Mesenchymal stem cell (in vitro differentiated cells and primary cell): ENCODE data around the gene ATRNL1.

ENCODE experiments used
- DNase-seq: peaks from one replicate; pipeline ENCODE4 v3.0.0-alpha.2; 2013
- H2AFZ ChIP-seq: one replicate; pipeline ENCODE4 v1.6.1; 2013; ENCODE audit warnings: low read depth, mild to moderate bottlenecking, control low read depth, inconsistent platforms, low read length, moderate library complexity
- H2AK5ac ChIP-seq: 2 replicates; pipeline ENCODE4 v1.6.1; 2013; ENCODE audit warnings: low read length, moderate library complexity, mild to moderate bottlenecking, inconsistent platforms; ENCODE audit not compliant: severe bottlenecking
- H2BK120ac ChIP-seq: one replicate; pipeline ENCODE4 v1.6.1; 2013; ENCODE audit warnings: low read depth, mild to moderate bottlenecking, inconsistent platforms, low read length, moderate library complexity
- H2BK12ac ChIP-seq, 2 experiments: one replicate each; pipeline ENCODE4 v1.6.1; 2013; ENCODE audit warnings: inconsistent platforms in 2 of 2, low read length in 2 of 2, mild to moderate bottlenecking in 2 of 2, moderate library complexity in 2 of 2, control low read depth in 1 of 2
- H2BK15ac ChIP-seq: one replicate; pipeline ENCODE4 v1.6.1; 2013; ENCODE audit warnings: mild to moderate bottlenecking, low read depth, inconsistent platforms; ENCODE audit not compliant: poor library complexity, severe bottlenecking
- H2BK5ac ChIP-seq: 2 replicates; pipeline ENCODE4 v1.6.1; 2013; ENCODE audit warnings: low read depth, mild to moderate bottlenecking, low read length, control low read depth, inconsistent platforms; ENCODE audit not compliant: poor library complexity, severe bottlenecking
- H3K14ac ChIP-seq, 2 experiments: one replicate each; pipeline ENCODE4 v1.6.1; 2013; ENCODE audit warnings: inconsistent platforms in 2 of 2, low read length in 2 of 2, control low read depth in 1 of 2, mild to moderate bottlenecking in 1 of 2, moderate library complexity in 1 of 2
- H3K18ac ChIP-seq, 2 experiments: one replicate each; pipeline ENCODE4 v1.6.1; 2013; ENCODE audit warnings: inconsistent platforms in 2 of 2, low read length in 2 of 2, control low read depth in 1 of 2, low read depth in 1 of 2, mild to moderate bottlenecking in 1 of 2
- H3K23ac ChIP-seq, 2 experiments: one replicate each; pipeline ENCODE4 v1.6.1; 2013; ENCODE audit warnings: inconsistent platforms in 2 of 2, low read length in 2 of 2, mild to moderate bottlenecking in 2 of 2, moderate library complexity in 2 of 2, control low read depth in 1 of 2
- H3K27ac ChIP-seq: 2 replicates; pipeline ENCODE4 v1.5.1; 2013; ENCODE audit warnings: mild to moderate bottlenecking, moderate library complexity, low read length, control low read depth, inconsistent platforms; ENCODE audit not compliant: poor library complexity, severe bottlenecking
- H3K27me3 ChIP-seq, 2 experiments: 2 replicates each; pipeline versions ENCODE4 v1.6.1 to v1.7.0; 2013; ENCODE audit warnings: low read length in 2 of 2, mild to moderate bottlenecking in 2 of 2, moderate library complexity in 2 of 2, control low read depth in 1 of 2, inconsistent platforms in 1 of 2; ENCODE audit not compliant: control insufficient read depth in 1 of 2, insufficient read depth in 1 of 2
- H3K36me3 ChIP-seq, 2 experiments: 2 replicates each; pipeline versions ENCODE4 v1.6.1 to v1.7.0; 2013; ENCODE audit warnings: low read length in 2 of 2, control low read depth in 1 of 2, inconsistent platforms in 1 of 2, low read depth in 1 of 2, mild to moderate bottlenecking in 1 of 2; ENCODE audit not compliant: insufficient read depth in 2 of 2, control insufficient read depth in 1 of 2
- H3K4ac ChIP-seq, 2 experiments: one replicate each; pipeline ENCODE4 v1.6.1; 2013; ENCODE audit warnings: inconsistent platforms in 2 of 2, low read length in 2 of 2, mild to moderate bottlenecking in 2 of 2, moderate library complexity in 2 of 2, control low read depth in 1 of 2, low read depth in 1 of 2
- H3K4me1 ChIP-seq: 2 replicates; pipeline ENCODE4 v1.6.1; 2013; ENCODE audit warnings: low read depth, low read length, control low read depth; ENCODE audit not compliant: control insufficient read depth, insufficient read depth
- H3K4me2 ChIP-seq: 2 replicates; pipeline ENCODE4 v1.6.1; 2013; ENCODE audit warnings: low read length, mild to moderate bottlenecking, inconsistent platforms; ENCODE audit not compliant: poor library complexity, severe bottlenecking
- H3K4me3 ChIP-seq, 2 experiments: 2 replicates each; pipeline versions ENCODE4 v1.5.1 to v1.7.0; 2013; ENCODE audit warnings: low read length in 2 of 2, mild to moderate bottlenecking in 2 of 2, control low read depth in 1 of 2, low read depth in 1 of 2; ENCODE audit not compliant: insufficient read depth in 1 of 2
- H3K79me1 ChIP-seq: replicated peaks from 2 replicates; pipeline ENCODE4 v1.6.1; 2013; ENCODE audit warnings: mild to moderate bottlenecking, control low read depth, low read length, inconsistent platforms; ENCODE audit not compliant: poor library complexity, severe bottlenecking
- H3K9ac ChIP-seq: 2 replicates; pipeline ENCODE4 v1.7.0; 2013; ENCODE audit warnings: mild to moderate bottlenecking, low read length, moderate library complexity
- H3K9me3 ChIP-seq: 2 replicates; pipeline ENCODE4 v1.7.0; 2013; ENCODE audit warnings: mild to moderate bottlenecking, low read length; ENCODE audit not compliant: control insufficient read depth
- H4K8ac ChIP-seq: one replicate; pipeline ENCODE4 v1.6.1; 2013; ENCODE audit warnings: inconsistent platforms, mild to moderate bottlenecking, low read length, moderate library complexity
- H4K91ac ChIP-seq: one replicate; pipeline ENCODE4 v1.6.1; 2013; ENCODE audit warnings: mild to moderate bottlenecking, low read length, inconsistent platforms
- WGBS: methylation state at CpG from one replicate; pipeline ENCODE4 v1.1.7; 2013; ENCODE audit warnings: mixed read lengths; 5-methylcytosine and 5-hydroxymethylcytosine counted together

The ATRNL1 gene

DNA sequence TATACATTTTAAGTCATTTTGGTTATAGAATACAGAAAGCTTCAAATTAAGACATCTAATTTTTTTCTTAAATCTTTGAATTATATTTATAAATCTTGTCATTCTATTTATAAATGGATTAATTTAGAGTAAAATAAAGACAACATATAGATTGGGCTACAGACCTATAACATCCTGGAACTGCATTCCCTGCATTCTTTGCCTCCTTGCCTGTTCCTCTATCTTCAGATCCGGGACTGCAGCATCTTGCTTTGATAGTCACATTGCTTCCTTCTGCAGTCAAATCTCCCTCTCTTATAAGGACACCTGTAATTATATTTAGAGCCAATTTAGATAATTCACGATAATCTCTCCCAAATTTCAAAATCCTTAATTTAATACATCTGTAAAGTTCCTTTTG, 64.2 kb downstream of the ATRNL1 start:
- Histone ChIP-seq H4K91ac (no peak overlapping the region), H3K79me1 (peaks cover 5% of the 10 kb centered on the region), H3K4ac (no peak overlapping the region), H3K36me3 (no peaks in the 10 kb centered on the region), H3K4me1 (no peaks in the 10 kb centered on the region), H4K8ac (no peak overlapping the region), H3K27ac (no peak overlapping the region), H2BK120ac (no peak overlapping the region), H2BK15ac (no peak overlapping the region), H3K18ac (no peak overlapping the region), H3K4me3 (no peak overlapping the region), H2BK12ac (no peak overlapping the region), H3K4me2 (no peak overlapping the region), H2BK5ac (no peak overlapping the region), H3K27me3 (no peaks in the 10 kb centered on the region), H3K14ac (no peak overlapping the region), H3K9me3 (no peaks in the 10 kb centered on the region), H3K9ac (no peak overlapping the region), H3K23ac (no peak overlapping the region), H2AFZ (no peak overlapping the region), H2AK5ac (no peak overlapping the region)
- WGBS = 62% methylated on average over 1 of the region's 2 CpGs
- no peak for DNase-seq

DNA sequence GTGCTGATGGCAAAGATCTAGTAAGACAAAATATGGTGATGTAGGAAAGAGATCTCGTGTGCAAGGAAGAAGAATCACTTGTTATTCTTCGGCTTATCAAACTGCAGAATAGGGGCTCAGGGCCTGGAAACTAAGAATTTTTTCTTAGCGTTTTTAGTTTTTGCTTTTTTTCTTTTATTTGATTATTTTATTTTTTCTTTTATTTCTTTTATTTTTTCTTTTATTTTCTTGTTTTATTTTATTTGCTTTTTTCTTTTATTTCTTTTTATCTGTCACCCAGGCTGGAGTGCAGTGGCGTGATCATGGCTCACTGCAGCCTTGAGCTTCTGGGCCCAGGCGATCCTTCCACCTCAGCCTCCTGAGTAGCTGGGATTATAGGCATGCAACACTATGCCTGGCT, 70.0 kb downstream of the ATRNL1 start:
- Histone ChIP-seq H3K4ac (no peak overlapping the region), H3K9ac (no peak overlapping the region), H3K9me3 (no peaks in the 10 kb centered on the region), H4K8ac (no peak overlapping the region), H3K27me3 (no peaks in the 10 kb centered on the region), H2BK5ac (no peak overlapping the region), H3K4me3 (no peak overlapping the region), H3K27ac (no peak overlapping the region), H4K91ac (no peak overlapping the region), H3K14ac (no peak overlapping the region), H2BK120ac (no peak overlapping the region), H2BK12ac (no peak overlapping the region), H3K18ac (no peak overlapping the region), H3K4me2 (no peak overlapping the region), H3K23ac (no peak overlapping the region), H2AK5ac (no peak overlapping the region), H3K79me1 (no peaks in the 10 kb centered on the region), H3K36me3 (no peaks in the 10 kb centered on the region), H2AFZ (no peak overlapping the region), H3K4me1 (no peaks in the 10 kb centered on the region), H2BK15ac (no peak overlapping the region)
- no peak for DNase-seq
- 96% methylated on average over 3 of the region's 5 CpGs for WGBS

DNA sequence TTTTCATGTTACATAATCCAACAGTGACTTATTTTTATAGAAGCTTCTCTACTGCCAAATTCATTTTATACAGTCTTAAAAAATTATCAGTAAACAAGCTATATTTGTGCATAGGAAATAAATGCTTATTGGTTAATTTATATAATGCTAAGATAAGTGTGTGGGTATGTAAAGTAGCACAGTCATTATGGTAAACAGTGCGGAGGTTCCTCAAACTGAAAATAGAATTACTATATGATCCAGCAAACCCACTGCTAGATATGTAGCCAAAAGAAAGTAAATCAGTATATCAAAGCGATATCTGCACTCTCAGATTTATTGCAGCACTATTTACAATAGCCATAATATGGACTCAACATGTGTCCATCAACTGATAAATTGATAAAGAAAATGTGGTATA, 71.1 kb downstream of the ATRNL1 start:
- Histone ChIP-seq H2BK12ac (no peak overlapping the region), H3K4me3 (no peak overlapping the region), H3K27ac (no peak overlapping the region), H3K9ac (no peak overlapping the region), H3K4me1 (no peaks in the 10 kb centered on the region), H3K79me1 (no peaks in the 10 kb centered on the region), H2AK5ac (no peak overlapping the region), H3K27me3 (no peaks in the 10 kb centered on the region), H3K4me2 (no peak overlapping the region), H2BK15ac (no peak overlapping the region), H4K8ac (no peak overlapping the region), H2BK120ac (no peak overlapping the region), H3K36me3 (no peaks in the 10 kb centered on the region), H3K18ac (no peak overlapping the region), H2BK5ac (no peak overlapping the region), H3K9me3 (no peaks in the 10 kb centered on the region), H3K14ac (no peak overlapping the region), H4K91ac (no peak overlapping the region), H3K4ac (no peak overlapping the region), H3K23ac (no peak overlapping the region), H2AFZ (no peak overlapping the region)
- 100% methylated on average over 2 of the region's 2 CpGs for WGBS
- DNase-seq = no peak

DNA sequence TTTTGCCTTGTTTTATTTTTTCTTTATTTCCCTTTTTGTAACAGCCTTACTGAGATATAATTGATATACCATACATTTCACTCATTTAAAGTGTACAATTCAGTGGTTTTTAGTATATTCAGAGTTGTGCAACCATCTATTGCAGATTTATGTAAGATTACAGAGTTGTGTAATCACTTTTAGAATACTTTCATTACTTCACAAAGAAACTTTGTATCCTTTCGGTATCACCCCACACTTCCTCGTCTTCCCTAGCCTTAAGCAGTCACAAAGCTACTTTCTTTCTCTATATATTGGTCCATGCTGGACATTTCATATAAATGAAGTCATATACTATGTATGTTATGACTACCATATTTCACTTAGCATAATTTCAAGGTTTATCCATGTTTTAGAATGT, 74.6 kb downstream of the ATRNL1 start:
- Histone ChIP-seq H2BK15ac (no peak overlapping the region), H3K14ac (no peak overlapping the region), H3K27ac (no peak overlapping the region), H3K9ac (no peak overlapping the region), H3K4me3 (no peak overlapping the region), H2BK120ac (no peak overlapping the region), H3K36me3 (no peaks in the 10 kb centered on the region), H3K27me3 (no peaks in the 10 kb centered on the region), H2BK12ac (no peak overlapping the region), H3K9me3 (no peaks in the 10 kb centered on the region), H4K91ac (no peak overlapping the region), H3K4me1 (no peaks in the 10 kb centered on the region), H3K23ac (no peak overlapping the region), H4K8ac (no peak overlapping the region), H2BK5ac (no peak overlapping the region), H3K4me2 (no peak overlapping the region), H3K79me1 (no peaks in the 10 kb centered on the region), H2AFZ (no peak overlapping the region), H3K18ac (no peak overlapping the region), H3K4ac (no peak overlapping the region), H2AK5ac (no peak overlapping the region)
- WGBS = no CpG with 5 or more reads among the region's 2 CpGs
- no peak for DNase-seq
